HG03520 (cell line): ENCODE data around the gene ZSCAN29.

ENCODE experiments used
- ATAC-seq: cut with Tn5 transposase; IDR thresholded peaks from one replicate; pipeline ENCODE4 v1.9.1; 2021; ENCODE audit warnings: mild to moderate bottlenecking, moderate library complexity; ENCODE audit not compliant: unreplicated experiment

ZSCAN29 gene

GRCh38 chr15:43352693-43353382 is 18.0 kb downstream of the ZSCAN29 start:
- no peak for ATAC-seq

- ATAC-seq, result no peak
These were observed 23.7 kb downstream of the ZSCAN29 start for GRCh38 chr15:43347114-43347513.

GRCh38 chr15:43346305-43346704 is 24.5 kb downstream of the ZSCAN29 start:
- no peak for ATAC-seq

GRCh38 chr15:43330780-43331087 is 40.1 kb downstream of the ZSCAN29 start:
- peak; percentile 8 for ATAC-seq

GRCh38 chr15:43329960-43330779 is 40.7 kb downstream of the ZSCAN29 start, which contains the start of gene LCMT2:
LCMT2 (minus strand) TSS chr15:43330573; CDS start chr15:43330489, 84 bp downstream.
- ATAC-seq, result peak; percentile 89

- no peak for ATAC-seq
These were observed 41.5 kb downstream of the ZSCAN29 start for GRCh38 chr15:43329217-43329959.

GRCh38 chr15:43325039-43325684 is 45.7 kb downstream of the ZSCAN29 start:
- ATAC-seq, result no peak

- no peak for ATAC-seq
These were observed 51.7 kb downstream of the ZSCAN29 start for GRCh38 chr15:43318990-43319771.

GRCh38 chr15:43317566-43318184 is 53.2 kb downstream of the ZSCAN29 start:
- no peak for ATAC-seq

- ATAC-seq, result no peak
These were observed 53.9 kb downstream of the ZSCAN29 start for GRCh38 chr15:43316971-43317346.

- no peak for ATAC-seq
These were observed 54.5 kb downstream of the ZSCAN29 start for GRCh38 chr15:43316016-43316970.

GRCh38 chr15:43314171-43314570 is 56.7 kb downstream of the ZSCAN29 start:
- ATAC-seq, result no peak

- ATAC-seq, result no peak
These were observed 58.5 kb downstream of the ZSCAN29 start for GRCh38 chr15:43312378-43312777.
